Activated CD4-positive, alpha-beta T cell treated with anti-CD3 and anti-CD28 coated beads, Interleukin-2, Interleukin-6, amounts not matched to agents 100 ng/mL and 50 ng/mL, durations not matched to agents 16 hours and 8 hours (primary cell): Measurements from ENCODE around the gene CRYBA1.
A peak's percentile ranks its signal among the peaks of the same experiment; 100 is the strongest.

Source experiments
- DNase-seq: peaks from one replicate; pipeline ENCODE4 v3.0.0-alpha.2; 2020

Gene CRYBA1

DNA sequence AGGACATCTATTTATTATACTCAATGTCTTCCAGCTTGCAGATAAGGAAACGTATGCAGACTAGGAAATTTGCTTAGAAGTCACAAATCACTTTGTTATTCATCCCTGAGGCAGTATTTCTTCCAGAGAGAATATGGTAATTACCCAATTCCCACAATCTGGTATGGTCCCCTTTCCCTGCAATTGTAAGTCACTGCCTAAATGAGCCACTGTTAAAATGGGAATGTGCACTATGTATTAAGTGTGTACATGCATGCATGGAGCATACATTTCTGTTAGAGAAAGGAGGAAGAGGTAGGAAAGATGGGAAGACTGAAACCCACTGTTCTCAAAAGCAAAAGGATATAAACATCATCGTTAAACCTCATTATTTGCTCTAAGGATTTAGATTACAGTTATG lies 37.3 kb downstream of the CRYBA1 start:
- DNase-seq: no peak

DNA sequence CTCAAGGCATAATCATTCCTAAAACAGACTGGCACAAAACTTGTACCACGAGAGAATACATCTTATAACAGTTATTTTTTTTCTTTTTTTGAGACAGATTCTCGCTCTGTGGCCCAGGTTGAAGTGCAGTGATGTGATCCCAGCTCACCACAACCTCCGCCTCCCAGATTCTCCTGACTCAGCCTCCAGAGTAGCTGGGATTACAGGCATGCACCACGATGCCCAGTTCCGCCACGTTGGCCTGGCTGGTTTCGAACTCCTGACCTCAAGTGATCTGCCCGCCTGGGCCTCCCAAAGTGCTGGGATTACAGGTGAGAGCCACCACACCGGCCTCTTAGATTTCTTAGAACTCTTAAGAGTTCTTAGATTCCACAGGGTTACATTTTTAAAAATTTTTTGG lies 43.2 kb downstream of the CRYBA1 start:
- no peak for DNase-seq

DNA sequence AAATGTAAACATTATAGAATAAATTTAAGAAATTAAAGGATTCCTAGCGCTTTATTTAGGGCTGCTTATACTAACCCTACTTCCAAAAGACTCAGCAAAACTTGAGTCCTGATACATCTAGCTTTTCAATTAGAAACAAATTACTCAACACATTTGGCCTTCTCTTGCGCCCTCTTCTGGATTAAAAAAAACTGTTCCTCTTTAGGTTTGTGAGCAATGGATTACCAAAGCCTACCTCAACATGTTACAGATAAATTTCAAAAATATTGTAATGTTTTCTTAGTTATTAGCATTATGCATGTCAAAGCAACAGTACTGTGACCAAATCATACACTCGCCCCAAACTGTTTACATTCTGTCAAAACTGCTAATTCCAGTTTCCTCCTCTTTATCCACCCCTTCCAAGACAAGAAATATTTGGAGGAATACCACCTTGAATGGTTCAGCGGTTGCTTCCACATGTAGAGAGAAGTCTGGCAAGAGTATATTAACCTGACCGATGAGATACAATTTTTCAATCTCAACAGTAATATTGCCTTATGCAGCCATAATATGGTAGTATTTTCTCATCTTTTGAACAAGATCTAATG lies 44.6 kb downstream of the CRYBA1 start:
- peak; percentile 78 for DNase-seq

DNA sequence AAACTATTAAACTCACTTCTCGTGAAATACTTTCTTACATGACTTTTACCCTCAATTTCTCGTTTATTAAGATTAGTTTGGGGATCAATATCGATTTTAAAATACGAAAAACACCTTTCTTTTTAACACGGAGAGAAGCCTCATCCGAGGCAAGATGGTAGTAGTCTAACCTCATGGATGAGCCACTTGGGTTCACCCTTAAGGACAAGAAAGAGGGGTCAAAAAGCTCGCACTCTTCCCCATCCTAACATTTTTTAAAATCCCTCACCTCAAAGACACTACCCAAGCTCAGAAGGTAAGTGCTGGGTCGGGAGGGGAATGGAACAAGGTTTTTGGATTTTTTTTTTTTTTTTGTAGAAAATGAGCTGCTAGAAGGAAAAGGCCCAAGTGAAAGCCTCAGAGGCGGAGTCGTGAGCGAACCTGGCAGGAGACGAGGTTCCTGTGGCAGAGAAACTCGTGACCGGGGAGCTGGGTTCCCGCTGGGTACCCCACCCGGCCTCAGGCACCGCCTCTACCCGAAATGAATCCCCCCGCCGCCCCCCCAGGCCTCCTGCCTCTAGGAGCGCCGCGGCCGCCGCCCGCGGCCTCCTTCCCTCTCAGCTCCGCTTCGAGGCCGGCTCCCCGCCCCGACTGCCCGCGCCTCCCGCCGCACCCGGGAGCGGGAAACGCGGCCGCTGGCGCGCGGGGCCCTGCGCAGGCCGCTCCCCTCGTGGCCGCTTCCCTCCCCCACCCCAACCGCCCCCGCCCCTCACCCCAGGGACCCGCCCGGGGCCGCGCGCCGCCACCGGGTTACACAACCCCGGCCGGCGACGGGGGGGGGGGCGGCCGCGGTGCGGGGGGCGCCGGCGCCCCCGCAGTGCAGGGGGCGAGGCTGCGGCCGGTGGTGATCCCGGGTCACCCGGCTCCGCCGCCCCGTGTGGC lies 45.7 kb downstream of the CRYBA1 start:
- DNase-seq: peak; percentile 64

DNA sequence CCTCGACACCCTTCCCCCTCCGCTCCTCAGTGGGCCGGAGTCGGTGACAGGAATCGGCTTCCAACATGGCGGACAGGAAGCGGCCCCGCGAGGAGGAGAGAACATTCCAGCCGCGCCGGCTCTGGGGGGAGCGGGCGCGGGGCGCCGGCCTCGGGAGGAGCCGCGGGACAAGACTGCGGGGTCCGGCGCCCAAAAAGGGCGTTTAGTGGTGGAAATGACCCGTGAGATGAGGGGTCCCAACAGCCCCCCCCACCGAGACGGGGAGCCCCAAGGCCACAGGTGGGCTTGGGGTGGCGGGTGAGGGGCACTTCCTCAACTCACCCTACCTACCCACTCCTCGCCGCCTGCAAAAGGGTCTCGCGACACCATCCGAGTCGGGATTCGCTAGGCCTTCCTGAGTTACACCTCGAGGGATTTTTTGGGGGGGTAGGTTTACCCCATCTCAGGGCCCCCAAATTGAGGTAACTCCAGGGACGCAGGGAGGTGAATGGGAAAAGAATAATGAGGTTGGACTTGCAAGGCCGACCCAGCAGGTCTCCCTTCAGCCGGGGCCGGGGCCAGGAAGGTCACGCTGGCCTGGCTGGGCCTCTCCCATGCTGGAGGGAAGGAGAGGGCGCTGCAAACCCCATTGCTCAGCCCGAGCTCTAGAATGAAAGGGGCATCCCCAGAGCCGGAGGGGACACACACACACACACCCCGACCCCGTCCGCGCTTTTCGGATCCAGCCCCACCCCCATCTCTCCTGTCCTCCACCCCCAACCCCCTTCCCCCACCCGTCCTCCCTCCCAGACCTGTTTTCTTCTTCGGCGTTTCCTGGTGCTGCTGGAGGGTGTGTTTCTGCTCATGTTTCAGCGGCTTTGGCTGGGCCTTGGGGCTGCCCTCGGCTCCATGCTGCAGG lies 46.6 kb downstream of the CRYBA1 start:
- DNase-seq: peak; percentile 73

DNA sequence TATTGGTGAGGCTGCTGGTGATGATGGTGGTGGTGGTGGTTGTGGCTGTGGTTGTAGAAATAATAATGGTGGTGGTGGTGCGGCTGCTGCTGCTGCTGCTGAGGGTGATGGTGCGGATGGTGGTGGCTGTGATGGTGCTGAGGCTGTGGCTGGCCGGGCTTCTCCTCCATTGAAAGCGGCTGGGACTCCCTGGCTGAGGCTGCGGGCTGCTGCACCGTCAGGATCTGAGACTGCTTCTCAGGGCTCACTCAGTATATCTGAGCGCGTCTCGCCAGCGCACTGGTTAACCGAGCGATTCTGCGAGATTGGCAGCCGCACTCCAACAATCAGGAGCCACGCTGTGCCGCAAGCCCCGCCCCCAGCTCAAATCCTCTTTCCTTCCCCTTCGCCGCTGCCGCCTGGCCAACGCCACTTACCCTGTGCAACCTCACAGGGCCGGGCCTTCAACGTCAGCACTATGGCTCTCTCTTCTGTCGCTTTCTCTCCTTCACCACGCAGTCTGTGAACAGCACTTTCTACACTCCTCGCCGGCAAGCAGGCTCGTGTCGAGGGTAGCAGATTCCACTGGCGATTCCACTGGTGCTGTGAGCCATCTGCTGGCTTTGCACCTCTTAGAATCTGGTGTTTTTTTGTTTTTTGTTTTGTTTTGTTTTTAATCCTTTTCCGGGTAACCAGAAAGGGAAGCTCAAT lies 47.4 kb downstream of the CRYBA1 start, which contains the start of gene NUFIP2:
NUFIP2 (minus strand) TSS at position 259 of the 690 bp plus-strand sequence; CDS start at position 170, 89 bp downstream.
- DNase-seq: peak; percentile 99

DNA sequence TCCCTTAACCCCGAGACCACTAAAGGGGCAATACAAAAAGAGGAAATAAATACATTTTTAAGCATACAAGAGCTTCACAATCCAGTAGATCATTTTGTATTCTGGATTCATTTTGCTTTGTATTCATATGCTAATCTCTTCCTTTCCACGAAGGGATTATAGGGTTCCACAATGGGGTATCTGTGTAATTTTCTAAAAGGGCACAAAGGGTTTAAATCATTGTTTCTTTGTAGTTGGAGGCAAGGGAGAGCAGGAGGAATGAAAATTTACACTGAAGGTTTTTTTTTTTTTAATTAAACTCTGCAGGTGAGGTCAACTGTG lies 47.9 kb downstream of the CRYBA1 start:
- DNase-seq: no peak

DNA sequence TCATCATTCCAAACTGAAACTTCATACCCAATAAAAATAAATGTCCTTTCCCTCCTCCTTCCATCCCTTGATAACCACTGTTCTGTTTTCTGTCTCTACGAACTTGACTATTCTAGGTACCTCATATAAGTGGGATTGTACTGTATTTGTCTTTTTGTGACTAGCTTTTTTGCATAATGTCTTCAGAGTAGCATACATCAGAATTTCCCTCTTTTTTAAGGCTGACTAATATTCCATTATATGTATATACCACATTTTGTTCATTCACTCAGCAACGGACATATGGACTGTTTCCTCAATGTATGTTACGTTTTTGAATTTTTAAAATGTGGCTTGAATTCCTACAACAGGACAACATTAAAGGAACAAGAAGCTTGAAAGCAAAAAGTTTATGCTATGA lies 48.8 kb downstream of the CRYBA1 start:
- DNase-seq: no peak

DNA sequence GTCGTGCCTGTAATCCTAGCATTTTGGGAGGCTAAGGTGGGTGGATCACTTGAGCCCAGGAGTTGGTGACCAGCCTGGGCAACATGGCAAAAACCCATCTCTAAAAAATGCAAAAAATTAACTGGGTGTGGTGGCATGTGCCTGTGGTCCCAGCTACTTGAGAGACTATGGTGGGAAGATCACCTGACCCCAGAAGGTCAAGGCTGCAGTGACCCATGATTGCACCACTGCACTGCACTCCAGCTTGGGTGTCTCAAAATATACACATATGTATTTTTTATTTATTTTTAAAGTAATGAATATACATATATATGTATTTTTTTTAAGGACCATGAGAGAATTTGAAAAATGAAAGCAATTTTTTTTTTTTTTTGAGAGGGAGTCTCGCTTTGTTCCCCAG lies 52.4 kb downstream of the CRYBA1 start:
- DNase-seq: no peak

DNA sequence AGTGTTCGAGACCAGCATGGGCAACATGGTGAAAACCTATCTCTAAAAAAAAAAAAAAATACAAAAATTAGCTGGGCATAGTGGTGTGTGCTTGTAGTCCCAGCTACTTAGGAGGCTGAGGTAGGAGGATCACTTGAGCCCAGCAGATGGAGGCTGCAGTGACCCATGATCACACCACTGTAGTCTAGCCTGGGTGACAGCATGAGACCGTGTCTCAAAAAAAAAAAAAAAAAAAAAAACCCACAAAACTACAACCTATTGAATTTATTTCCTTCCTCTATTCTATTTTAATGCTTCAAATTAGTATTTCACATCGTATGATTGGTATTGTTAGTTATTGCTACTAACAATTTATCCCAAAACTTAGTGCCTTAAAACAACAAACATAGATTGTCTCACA lies 56.7 kb downstream of the CRYBA1 start:
- DNase-seq: no peak
